ENCODE measurements around the gene HOXA10. TPM values are rescaled to one million over a fixed set of nuclear protein-coding genes. Genes with fewer than 3 reads are reported as not detected.
A peak's percentile ranks its signal among the peaks of the same experiment; 100 is the strongest.

The HOXA10 gene
- total RNA-seq, 3 donors from 2014 or later, result 25.0 to 56.9 (median 25.8) TPM

- Histone ChIP-seq H3K4me1 (ENCODE audit: low read depth) (peaks cover 55% of the 10 kb centered on the region), H3K9me3 (no peaks in the 10 kb centered on the region), H3K36me3 (ENCODE audit: low read depth) (no peaks in the 10 kb centered on the region), H3K4me3 (no peak overlapping the region)
- intact Hi-C loops (cut with DNase I, micrococcal nuclease), result no loop called here
- TF ChIP-seq CTCF (IDR thresholded peaks at IDR 0.05), result no peak
- ATAC-seq (no peak), DNase-seq (no peak)
Measured at GRCh38 chr7:27126596-27127327, 47.4 kb downstream of the HOXA10 start.

- H3K36me3 ChIP-seq (ENCODE audit: low read depth), result no peaks in the 10 kb centered on the region
- no peak overlapping the region for H3K4me3 ChIP-seq
- no peak for ATAC-seq
- intact Hi-C loops (cut with DNase I, micrococcal nuclease), result no loop called here
- TF ChIP-seq CTCF (IDR thresholded peaks at IDR 0.05), result no peak
- peaks cover 54% of the 10 kb centered on the region for H3K4me1 ChIP-seq (ENCODE audit: low read depth)
- no peaks in the 10 kb centered on the region for H3K9me3 ChIP-seq
- no peak for DNase-seq
Measured at GRCh38 chr7:27125986-27126394, 48.1 kb downstream of the HOXA10 start.

- intact Hi-C loops (cut with DNase I, micrococcal nuclease), result no loop called here
- Histone ChIP-seq H3K4me1 (ENCODE audit: low read depth) (peaks cover 63% of the 10 kb centered on the region), H3K9me3 (no peaks in the 10 kb centered on the region), H3K4me3 (no peak overlapping the region), H3K36me3 (ENCODE audit: low read depth) (no peaks in the 10 kb centered on the region)
- DNase-seq (peak in 1 of 3 donors; percentile 27), ATAC-seq (peak; percentile 12)
- TF ChIP-seq CTCF (IDR thresholded peaks at IDR 0.05), result no peak
Measured at GRCh38 chr7:27124902-27125689, 49.0 kb downstream of the HOXA10 start.

GRCh38 chr7:27124096-27124901 is 49.8 kb downstream of the HOXA10 start:
- peak; percentile 40 to 63 (median 60) for DNase-seq
- intact Hi-C loops (cut with DNase I, micrococcal nuclease), result no loop called here
- H3K4me3 ChIP-seq, result no peak overlapping the region
- H3K9me3 ChIP-seq, result no peaks in the 10 kb centered on the region
- peaks cover 70% of the 10 kb centered on the region for H3K4me1 ChIP-seq (ENCODE audit: low read depth)
- TF ChIP-seq CTCF (IDR thresholded peaks at IDR 0.05), result no peak
- no peaks in the 10 kb centered on the region for H3K36me3 ChIP-seq (ENCODE audit: low read depth)
- no peak for ATAC-seq

- no peaks in the 10 kb centered on the region for H3K36me3 ChIP-seq (ENCODE audit: low read depth)
- intact Hi-C loops (cut with DNase I, micrococcal nuclease), result no loop called here
- H3K9me3 ChIP-seq, result no peaks in the 10 kb centered on the region
- peak in 1 of 3 donors; percentile 52 for DNase-seq
- H3K4me1 ChIP-seq (ENCODE audit: low read depth), result peaks cover 77% of the 10 kb centered on the region
- no peak overlapping the region for H3K4me3 ChIP-seq
- no peak for ATAC-seq
- no peak for TF ChIP-seq CTCF (IDR thresholded peaks at IDR 0.05)
Measured at GRCh38 chr7:27123477-27124053, 50.6 kb downstream of the HOXA10 start.

Measured in mucosa of descending colon (tissue), 3 donors.